ENCODE results near the gene PACC1.
"Not testable (repeated sequence)": the region's sequence is repeated elsewhere in the genome, so short reads cannot be mapped to it uniquely, and the experiment has no call there.

The PACC1 gene

DNA sequence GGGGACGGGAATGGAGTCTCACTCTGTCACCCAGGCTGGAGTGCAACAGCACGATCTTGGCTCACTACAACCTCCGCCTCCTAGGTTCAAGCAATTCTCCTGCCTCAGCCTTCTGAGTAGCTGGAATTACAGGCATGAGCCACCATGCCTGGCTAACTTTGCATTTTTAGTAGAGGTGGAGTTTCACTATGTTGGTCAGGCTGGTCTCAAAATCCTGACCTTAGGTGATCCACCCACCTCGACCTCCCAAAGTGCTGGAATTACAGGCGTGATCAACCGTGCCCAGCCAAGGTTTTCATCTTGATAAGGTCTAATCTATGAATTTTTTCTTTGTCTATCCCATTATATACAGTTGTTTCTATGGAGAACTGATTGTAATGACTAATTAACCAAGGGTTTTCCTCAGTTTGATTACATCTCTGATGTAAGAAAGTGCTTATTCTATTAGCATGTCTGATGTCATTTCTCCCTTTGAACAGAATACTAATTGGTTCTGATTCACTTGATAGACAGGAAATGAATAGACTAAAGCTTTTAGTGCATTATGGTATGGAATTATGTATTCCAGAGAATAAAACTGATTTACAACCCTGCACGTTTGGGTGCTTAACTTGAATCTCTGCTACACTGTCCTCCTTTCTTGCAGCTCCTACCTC lies 11.9 kb downstream of the PACC1 start:
- H3K4me3 ChIP-seq, result no peak overlapping the region
- H3K27ac ChIP-seq, result no peak overlapping the region

DNA sequence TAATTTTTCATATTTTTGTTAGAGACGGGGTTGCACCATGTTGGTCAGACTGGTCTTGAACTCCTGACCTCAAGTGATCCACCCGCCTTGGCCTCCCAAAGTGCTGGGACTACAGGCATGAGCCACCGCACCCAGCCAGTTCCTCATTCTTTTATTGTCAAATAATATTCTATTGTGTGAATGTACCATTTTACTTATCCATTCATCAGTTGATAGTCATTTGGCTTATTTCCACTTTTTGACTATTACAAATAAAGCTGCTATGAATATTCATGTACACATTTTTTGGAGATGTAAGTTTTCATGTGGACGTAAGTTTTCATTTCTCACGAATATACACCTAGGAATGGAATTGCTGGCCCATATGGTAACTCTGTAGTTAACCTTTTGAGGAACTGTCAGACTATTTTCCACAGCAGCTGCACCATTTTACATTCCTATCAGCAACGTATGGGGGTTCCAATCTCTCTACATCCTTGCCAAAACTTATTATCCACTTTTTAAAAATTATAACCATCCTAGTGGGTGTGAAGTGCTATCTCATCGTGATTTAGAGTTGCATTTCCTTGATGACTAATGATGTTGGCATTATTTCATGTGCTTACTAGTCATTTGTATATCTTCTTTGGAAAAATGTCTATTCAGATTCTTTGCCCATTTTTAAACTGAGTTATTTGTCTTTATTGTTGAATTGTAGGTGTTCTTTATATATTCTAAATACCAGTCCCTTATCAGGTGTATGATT lies 12.7 kb downstream of the PACC1 start:
- Histone ChIP-seq H3K4me3 (no peak overlapping the region), H3K27ac (no peak overlapping the region)

DNA sequence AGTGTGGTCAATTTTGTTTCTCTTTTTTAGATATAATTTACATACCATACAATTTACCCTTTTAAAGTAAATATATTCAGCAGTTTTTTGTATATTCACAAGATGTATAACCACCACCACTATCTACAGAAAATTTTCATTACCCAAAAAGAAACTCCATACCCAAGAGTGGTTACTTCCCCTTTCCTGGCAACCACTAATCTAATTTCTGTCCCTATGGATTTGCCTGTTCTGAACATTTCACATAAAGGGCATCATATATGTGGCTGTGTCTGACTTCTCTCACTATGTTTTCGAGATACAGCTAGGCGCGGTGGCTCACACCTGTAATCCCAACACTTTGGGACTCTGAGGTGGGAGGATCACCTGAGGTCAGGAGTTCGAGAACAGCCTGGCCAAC lies 13.6 kb downstream of the PACC1 start:
- no peak overlapping the region for H3K4me3 ChIP-seq
- H3K27ac ChIP-seq, result no peak overlapping the region

DNA sequence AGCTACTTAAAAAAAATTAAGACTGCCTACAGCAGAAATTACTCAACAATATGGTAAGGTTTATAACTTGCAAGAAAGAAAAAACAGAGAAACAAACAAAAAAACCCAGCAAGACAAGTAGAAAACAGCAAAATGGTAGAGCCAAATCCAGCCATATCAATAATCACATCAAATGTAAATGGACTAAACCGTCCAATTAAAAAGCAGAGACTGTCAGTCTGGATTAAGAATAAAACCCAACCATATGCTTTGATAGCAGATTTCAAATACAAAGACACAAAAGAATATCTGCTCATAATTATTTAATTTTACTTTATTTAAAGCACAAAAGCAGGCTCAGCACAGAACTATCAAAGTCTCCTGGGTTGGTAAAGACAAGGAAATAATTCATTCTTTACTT lies 17.5 kb downstream of the PACC1 start:
- Histone ChIP-seq H3K27ac (no peak overlapping the region), H3K4me3 (no peak overlapping the region)

DNA sequence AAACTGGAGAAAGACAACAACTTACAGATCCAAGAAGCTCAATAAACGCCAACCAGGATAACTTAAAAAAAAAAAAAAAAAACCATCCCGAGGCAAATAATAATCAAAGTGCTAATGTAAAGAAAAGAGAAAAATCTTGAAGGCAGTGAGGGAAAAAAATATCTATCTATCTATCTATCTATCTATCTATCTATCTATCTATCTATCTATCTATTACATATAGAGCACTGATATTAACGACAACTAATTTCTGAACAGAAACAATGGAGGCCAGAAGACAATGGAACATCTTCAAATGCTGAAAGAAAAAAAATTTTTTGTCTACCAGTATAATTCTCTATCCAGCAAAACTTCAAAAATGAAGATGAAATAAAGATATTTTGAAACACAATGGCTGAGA lies 18.0 kb downstream of the PACC1 start:
- H3K27ac ChIP-seq, result no peak overlapping the region
- H3K4me3 ChIP-seq, result no peak overlapping the region

DNA sequence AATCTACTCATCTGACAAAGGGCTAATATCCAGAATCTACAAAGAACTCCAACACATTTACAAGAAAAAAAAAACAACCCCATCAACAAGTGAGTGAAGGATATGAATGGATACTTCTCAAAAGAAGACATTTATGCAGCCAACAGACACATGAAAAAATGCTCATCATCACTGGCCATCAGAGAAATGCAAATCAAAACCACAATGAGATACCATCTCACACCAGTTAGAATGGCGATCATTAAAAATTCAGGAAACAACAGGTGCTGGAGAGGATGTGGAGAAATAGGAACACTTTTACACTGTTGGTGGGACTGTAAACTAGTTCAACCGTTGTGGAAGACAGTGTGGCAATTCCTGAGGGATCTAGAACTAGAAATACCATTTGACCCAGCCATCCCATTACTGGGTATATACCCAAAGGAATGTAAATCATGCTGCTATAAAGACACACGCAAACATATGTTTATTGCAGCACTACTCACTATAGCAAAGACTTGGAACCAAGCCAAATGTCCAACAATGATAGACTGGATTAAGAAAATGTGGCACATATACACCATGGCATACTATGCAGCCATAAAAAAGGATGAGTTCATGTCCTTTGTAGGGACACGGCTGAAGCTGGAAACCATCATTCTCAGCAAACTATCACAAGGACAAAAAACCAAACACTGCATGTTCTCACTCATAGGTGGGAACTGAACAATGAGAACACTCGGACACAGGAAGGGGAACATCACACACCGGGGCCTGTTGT lies 18.8 kb downstream of the PACC1 start:
- not testable (repeated sequence) for H3K27ac ChIP-seq, H3K4me3 ChIP-seq

DNA sequence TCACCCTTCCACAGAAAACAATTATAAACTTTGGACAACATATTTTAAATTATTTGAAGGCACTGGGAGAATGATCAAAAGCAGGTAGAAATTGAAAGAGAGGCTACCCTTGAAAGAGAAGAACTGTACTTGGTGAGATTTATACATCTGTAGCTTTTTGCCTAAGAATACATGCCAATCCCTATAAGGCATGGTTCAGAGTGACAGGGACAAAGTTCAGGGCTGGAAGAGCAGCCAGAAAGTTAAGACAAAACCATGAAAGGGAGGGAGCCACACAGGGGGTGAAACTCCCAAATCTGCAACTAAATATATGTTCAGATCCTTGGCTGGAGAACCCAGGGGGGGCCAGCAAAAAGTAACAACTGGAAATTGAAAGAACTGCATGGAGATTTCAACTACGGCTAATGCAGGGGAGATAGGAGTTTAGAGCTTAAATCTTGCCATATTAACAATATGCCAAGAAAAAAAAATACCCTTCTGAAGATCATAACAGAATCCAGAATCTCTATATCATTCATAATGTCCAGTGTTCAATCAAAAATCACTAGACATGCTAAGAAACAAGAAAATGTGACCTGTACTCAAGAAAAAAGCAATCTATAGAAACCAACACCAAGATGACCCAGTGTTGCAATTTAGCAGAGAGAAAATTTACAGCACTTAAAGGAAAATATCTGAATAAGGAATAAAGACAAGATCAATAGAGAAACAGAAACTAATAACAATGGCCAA lies 25.5 kb downstream of the PACC1 start:
- Histone ChIP-seq H3K4me3 (no peak overlapping the region), H3K27ac (no peak overlapping the region)

DNA sequence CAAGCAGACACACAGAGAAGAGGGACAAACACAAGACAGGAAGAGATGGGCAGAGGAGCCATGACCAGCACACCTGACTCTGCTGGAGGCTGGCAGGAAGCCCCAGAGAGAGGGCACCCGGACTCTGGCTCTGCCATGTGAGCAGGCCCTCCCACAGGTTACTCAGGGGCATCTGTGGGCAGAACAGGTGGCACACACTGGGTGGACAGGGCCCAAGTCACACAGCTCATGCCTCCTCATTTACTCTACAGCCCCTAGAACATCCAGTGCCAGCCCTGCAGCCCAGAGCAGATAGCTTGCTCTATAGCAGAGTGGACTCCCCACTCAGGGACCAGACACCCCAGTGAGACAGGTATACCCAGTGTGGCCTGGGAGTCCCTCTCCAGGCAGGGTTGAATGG lies 28.7 kb downstream of the PACC1 start:
- Histone ChIP-seq H3K27ac (no peak overlapping the region), H3K4me3 (no peak overlapping the region)

DNA sequence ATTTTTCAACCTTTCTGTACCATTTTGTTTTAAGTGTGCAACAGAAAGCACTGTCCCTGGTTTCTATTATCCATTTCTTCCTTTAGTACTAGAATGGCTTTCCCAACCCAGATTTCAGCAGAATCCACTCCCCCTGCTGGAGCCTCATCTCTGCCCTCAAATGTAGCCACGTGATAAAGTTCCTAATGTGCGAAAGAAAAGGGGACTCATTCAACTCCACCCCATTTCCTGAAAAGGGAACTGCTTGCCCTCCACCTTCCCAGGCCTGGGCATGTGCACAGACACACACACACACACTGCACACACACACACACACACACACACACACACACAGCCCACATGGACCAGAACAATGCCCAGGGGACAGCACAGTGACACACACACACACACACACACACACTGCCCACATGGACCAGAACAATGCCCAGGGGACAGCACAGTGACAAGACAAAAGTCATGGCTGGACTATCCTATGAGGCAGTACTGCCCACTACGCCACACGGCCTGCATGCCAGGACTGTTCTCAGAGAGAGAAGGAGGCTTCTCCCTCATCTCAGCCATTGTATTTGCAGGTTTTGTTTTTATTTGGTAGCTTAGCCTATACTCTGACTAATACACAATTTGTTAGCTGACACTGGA lies 33.2 kb downstream of the PACC1 start:
- Histone ChIP-seq H3K4me3 (no peak overlapping the region), H3K27ac (no peak overlapping the region)

DNA sequence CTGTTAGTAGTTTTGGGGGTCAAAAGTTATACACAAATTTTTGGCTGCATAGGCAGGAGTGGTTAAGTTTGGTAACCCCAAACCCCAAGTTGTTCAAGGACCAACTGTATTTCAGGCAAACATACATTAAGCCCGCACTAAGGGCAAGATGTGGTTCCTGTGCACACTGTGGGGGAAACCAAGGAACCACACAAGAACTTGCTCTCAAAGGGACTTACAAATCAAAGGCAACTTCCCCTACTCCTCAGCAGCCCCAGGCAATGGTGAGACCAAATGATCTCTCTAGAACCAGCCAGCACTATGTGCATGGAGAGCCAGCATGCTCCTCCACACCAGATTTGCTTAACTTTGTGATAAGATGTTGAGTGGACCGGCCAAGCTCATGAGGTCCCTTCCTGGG lies 35.3 kb downstream of the PACC1 start:
- H3K4me3 ChIP-seq, result no peak overlapping the region
- H3K27ac ChIP-seq, result no peak overlapping the region

DNA sequence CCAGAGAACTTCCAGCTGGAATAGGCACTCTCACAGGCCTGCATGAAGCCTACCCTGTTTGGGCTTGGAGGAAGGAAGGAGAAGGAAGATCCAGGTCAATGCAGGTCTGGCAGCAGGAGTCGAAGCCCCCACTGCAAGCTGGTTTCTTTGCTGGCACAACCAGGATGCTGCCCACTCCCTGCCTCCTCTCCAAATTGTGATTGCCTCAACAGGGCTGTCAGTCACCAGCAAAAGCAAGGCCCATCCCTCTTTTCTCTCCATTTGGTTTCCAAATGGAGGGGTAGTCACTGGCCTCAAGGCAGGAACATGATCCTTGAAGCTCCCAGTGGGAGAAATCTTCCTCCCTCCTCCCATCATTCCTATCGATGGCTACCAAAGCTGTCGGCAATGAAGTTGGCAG lies 37.0 kb downstream of the PACC1 start:
- no peak overlapping the region for H3K27ac ChIP-seq
- H3K4me3 ChIP-seq, result no peak overlapping the region

DNA sequence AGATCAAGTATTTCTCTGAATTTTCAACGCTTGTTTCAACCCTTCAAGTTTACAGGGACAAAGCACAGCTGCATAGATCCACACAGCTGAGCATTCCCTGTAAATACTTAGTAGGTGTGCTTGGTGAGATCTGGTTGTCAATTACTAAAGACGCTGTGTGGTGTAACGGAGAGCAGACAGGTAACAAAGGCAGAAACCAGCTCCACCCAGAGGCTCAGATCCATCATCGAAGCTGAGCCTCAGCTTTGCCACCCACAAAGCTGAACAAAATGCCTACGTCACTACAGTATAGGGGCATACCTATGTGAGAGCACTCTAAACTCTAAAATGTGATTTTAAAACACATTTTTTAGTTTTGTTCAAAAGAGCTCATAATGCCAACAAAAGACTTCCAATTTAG lies 38.7 kb downstream of the PACC1 start:
- no peak overlapping the region for H3K27ac ChIP-seq

DNA sequence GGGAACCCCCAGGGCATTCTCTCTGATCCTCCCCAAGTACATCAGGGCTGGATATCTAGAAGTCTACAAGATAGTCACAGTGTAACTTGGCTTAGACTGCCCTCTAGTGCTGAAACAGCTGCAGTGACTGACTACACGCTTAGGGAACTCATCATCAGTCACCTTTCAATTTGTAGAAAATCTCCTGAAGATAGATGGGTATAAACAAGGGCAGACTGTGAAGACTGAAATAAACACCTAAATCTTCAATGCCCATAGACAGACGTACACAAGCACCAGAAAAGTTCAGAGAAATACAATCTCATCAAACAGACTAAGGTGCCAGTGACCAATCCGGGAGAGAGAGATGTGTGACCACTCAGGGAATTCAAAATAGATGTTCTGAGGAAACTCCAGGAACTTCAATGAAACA lies 46.6 kb downstream of the PACC1 start:
- H3K27ac ChIP-seq, result no peak overlapping the region

More for the DNA sequence above, 38.7 kb downstream of the PACC1 start:
- H3K4me3 ChIP-seq, result no peak overlapping the region

DNA sequence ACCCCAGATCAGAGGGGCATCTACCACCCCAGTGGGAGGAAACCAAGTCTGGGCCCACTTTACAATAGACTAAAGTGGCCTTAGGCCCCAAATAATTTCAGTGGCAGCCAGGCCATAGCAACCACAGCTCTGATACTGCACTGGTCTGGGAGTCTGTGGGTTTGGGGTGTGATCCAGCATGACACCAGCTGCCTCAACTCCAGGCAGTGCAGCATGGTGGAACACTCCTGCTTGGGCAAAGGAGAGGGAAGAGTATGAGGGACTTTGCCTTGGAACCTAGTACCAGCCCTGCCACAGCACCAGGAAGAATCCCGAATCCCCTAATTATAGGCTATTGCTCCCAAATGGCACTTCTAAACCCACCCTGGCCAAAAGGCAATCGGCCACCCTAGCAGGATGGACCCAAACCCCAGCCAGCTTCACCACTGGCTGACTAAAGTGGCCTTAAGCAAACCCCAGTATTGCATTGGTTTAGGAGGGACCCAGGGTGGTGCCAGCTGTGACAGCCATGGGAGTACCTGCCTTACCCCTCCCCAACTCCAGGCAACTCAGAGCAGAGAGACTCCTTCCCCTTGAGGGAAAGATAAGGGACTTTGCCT lies 47.1 kb downstream of the PACC1 start:
- peak overlapping the region in 2 of 21 experiments; percentile 12 to 49 for H3K27ac ChIP-seq
- H3K4me3 ChIP-seq, result no peak overlapping the region

More for the DNA sequence above, 46.6 kb downstream of the PACC1 start:
- no peak overlapping the region for H3K4me3 ChIP-seq

DNA sequence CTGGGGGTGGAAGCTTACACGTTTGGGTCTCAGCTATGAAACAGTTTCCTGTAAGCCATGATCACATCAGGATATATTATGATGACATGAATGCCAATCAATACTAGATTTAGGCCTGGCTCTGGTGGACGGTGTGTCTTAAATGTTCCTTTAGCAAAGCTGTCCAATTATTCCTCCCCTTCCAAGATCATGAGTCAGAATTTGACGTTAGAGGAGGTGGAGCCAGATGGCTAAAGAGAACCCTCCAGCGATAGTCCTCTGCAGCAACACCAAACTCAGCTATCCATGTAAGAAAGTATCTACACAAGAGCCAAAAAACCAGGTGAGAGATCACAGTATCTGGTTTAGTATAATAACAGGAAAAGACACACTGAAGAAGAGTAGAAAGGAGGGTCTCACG lies 47.8 kb downstream of the PACC1 start:
- H3K27ac ChIP-seq, result peak overlapping the region in 1 of 21 experiments; percentile 27
- no peak overlapping the region for H3K4me3 ChIP-seq

DNA sequence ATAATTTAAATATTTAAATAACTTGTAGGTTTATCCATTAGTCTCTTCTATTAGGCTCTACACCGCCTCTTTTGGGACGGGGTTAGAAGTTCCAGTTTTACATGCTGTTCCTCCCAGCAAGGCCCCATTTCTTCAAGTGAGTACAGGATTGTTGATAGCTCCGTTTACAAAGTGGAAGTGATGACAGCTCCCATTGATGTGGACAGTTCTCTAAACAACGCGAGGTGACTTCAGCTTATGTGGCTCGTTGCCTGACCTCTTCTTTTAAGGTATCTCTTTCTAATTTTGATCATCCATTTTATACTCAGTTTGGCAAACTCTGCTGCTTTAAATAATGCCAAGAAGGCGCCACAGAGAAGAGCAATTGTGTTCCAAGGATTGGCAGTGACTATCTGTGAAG lies 49.7 kb downstream of the PACC1 start:
- Histone ChIP-seq H3K27ac (no peak overlapping the region), H3K4me3 (no peak overlapping the region)

DNA sequence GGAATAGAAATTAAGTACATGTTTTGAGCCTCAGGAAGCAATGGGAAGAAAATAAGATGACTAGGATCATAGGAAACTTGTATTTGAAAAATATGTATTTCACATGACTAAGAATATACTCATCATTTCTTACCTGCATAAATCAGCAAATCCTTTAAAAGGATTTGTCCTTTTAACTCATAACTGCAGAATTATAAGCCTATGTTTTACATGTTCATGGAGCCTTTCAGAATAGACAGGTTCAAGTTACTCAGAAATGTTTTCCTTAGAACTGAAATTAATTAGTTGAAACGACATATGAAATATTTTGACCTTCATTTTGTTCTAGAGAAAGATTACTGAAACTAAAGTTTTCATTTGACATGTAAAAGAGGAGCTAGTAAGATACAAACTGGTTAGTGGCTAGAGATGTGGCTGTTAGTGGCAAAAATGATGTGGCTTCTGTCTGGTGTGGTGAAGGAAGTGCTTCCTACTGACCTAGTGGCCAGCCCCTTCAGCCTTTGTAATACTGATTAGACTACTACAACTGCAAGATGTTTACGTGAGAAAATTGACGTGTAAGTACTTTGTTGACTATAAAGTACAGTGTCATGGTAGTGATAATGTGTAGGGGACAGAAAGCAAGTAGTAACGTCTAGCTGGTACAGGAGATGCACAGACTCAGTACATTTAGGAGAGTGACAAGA lies 54.7 kb downstream of the PACC1 start:
- no peak overlapping the region for H3K4me3 ChIP-seq
- H3K27ac ChIP-seq, result no peak overlapping the region

DNA sequence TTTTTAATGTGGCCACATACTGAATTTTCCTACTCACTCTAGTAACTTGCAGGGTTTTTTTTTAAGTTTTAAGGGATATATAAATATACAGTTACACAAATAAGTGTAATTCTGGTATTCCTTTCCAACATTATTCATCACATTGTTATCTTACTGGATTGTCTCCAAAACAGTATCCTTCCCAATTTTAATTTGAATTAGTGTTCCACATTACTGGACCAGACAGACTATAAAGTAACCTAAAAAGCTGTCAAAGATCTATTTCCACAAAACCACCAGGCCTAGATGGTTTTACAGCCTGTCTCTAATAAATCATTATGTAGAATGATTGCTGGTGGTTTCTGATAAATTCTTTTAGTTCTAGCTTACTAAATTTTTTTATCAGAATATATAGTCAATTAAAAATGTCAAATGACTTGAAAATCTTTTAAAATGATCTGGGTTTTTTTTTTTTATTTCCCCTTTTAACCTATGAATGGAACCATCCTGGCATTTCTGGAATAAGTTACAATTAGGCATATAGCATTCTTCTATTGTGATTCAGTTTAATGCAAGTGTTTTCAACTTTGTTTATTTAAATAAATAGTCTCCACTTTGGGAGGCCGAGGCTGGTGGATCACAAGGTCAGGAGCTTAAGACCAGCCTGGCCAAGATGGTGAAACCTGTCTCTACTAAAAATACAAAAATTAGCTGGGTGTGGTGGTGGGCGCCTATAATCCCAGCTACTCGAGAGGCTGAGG lies 59.3 kb downstream of the PACC1 start:
- Histone ChIP-seq H3K27ac (no peak overlapping the region), H3K4me3 (no peak overlapping the region)
